Testis (tissue), 3 donors: ENCODE data around the gene CCDC167. TPM values are rescaled to one million over a fixed set of nuclear protein-coding genes. Genes with fewer than 3 reads are reported as not detected.

Source experiments
- DNase-seq: peaks from one replicate; pipeline ENCODE4 v3.0.0-alpha.2; 2019
- H3K27ac ChIP-seq, 2 donors: fragments of 200-600 bp; sonication (generic); one replicate each; pipeline ENCODE4 v1.5.1; 2019
- H3K27me3 ChIP-seq: fragments of 200-600 bp; sonication (generic); one replicate; pipeline ENCODE4 v1.5.1; 2019
- H3K36me3 ChIP-seq: fragments of 200-600 bp; sonication (generic); one replicate; pipeline ENCODE4 v1.5.1; 2017; ENCODE audit warnings: low read depth; ENCODE audit errors: missing control alignments
- H3K4me1 ChIP-seq: fragments of 200-600 bp; sonication (generic); one replicate; pipeline ENCODE4 v1.5.1; 2019
- H3K4me3 ChIP-seq, 2 donors: fragments of 200-600 bp; sonication (generic); one replicate each; pipeline ENCODE4 v1.5.1; 2017 to 2019
- H3K9me3 ChIP-seq: fragments of 200-600 bp; sonication (generic); one replicate; pipeline ENCODE4 v1.5.1; 2017
- CTCF ChIP-seq, 3 experiments: fragments of 450-650 bp in 2 of 3; fragments of 200-600 bp in 1 of 3; sonication (generic) in 1 of 3; IDR thresholded peaks; one replicate each; pipeline ENCODE4 v1.5.1; 2016 to 2019; ENCODE audit warnings: antibody characterized with exemption in 3 of 3, mild to moderate bottlenecking in 2 of 3, moderate library complexity in 1 of 3
- POLR2A ChIP-seq: fragments of 450-650 bp; IDR thresholded peaks from one replicate; pipeline ENCODE4 v1.6.1; 2017; ENCODE audit warnings: antibody characterized with exemption, mild to moderate bottlenecking, moderate library complexity
- WGBS, 2 donors: methylation state at CpG; one replicate each; pipeline ENCODE4 v1.1.5; 2018; 5-methylcytosine and 5-hydroxymethylcytosine counted together
- intact Hi-C: fragments of 100-400 bp; cut with DNase I; formaldehyde crosslinking; loops from one replicate; pipeline ENCODE4 v1.15.1; 2023; ENCODE audit warnings: low total_unique reads
- polyA plus RNA-seq: library from polyadenylated mRNA; stranded (reverse); fragments of 350-450 nt; fragmentation: Illumina TruSeq; extraction: RNeasy Lipid Tissue Mini Kit (QIAGEN cat#74804); gene quantifications from one replicate; pipeline ENCODE4 v1.2.3, GENCODE V29; 2014; ENCODE audit warnings: low read depth, low replicate concordance; ENCODE audit not compliant: insufficient read depth
- total RNA-seq, 2 donors: library from RNA; depleted of rRNA; stranded (reverse); fragments of >200 nt; gene quantifications; one replicate each; pipeline ENCODE4 v1.2.3, GENCODE V29; 2016

CCDC167 gene
- total and polyA plus RNA-seq, 3 donors from 2014 or later, result 65.2 to 73.5 (median 65.4) TPM

DNA sequence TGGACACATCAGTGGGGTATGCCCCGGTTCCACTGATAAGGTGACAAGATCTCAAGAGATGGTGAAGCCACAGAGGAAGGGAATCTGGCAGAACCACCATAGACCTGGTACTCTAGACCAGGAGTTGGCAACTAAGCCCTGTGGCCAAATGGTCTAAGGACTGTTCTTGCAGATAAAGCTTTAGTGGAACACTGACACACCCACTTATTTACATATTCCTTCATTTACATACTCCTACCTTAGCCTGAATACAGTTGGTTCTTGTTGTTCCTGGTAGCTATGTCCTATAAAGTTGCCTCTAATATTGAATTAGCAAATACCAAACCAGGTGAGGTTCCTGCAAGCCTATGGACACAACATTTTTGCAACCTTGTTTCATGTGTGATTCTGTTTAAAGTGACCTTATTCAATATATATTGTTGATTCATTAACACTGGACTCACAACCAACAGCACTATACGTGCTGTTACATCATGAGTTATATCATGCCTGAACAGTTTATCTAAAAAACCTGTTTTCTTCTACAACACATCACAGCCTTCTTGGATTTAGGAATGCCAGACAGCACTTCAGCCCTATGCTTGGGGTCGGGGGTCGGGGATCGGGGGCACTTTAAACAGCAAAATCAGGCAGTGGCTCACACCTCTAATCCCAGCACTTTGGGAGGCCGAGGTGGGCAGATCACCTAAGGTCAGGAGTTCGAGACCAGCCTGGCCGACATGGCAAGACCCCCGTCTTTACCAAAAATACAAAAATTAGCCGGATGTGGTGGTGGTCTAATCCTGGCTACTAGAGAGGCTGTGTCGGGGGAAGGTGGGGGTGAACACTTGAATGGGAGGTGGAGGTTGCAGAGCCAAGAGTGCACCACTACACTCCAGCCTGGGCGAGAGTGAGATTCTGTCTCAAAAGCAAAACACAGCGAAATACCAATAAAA lies 2.5 kb downstream of the CCDC167 start:
- Histone ChIP-seq H3K27me3 (no peaks in the 10 kb centered on the region), H3K9me3 (no peaks in the 10 kb centered on the region), H3K4me3 (no peak overlapping the region), H3K36me3 (no peaks in the 10 kb centered on the region), H3K4me1 (peaks cover 10% of the 10 kb centered on the region), H3K27ac (no peak overlapping the region)
- no peak for DNase-seq
- 88 to 89% methylated on average over 13 of the region's 13 CpGs for WGBS, 2 donors
- intact Hi-C loops, result no loop called here
- TF ChIP-seq CTCF (IDR thresholded peaks at IDR 0.05), result no peak
- TF ChIP-seq POLR2A, result no peak

GRCh38 chr6:37495244-37495934 lies 4.3 kb downstream of the CCDC167 start:
- H3K9me3 ChIP-seq, result no peaks in the 10 kb centered on the region
- no peaks in the 10 kb centered on the region for H3K36me3 ChIP-seq
- 87 to 89% methylated on average over 4 of the region's 4 CpGs for WGBS, 2 donors
- intact Hi-C loops, result no loop called here
- no peak for DNase-seq
- TF ChIP-seq POLR2A, result no peak
- TF ChIP-seq CTCF (IDR thresholded peaks at IDR 0.05), result no peak
- H3K27me3 ChIP-seq, result no peaks in the 10 kb centered on the region
- no peak overlapping the region for H3K4me3 ChIP-seq
- peaks cover 19% of the 10 kb centered on the region for H3K4me1 ChIP-seq
- H3K27ac ChIP-seq, result no peak overlapping the region

DNA sequence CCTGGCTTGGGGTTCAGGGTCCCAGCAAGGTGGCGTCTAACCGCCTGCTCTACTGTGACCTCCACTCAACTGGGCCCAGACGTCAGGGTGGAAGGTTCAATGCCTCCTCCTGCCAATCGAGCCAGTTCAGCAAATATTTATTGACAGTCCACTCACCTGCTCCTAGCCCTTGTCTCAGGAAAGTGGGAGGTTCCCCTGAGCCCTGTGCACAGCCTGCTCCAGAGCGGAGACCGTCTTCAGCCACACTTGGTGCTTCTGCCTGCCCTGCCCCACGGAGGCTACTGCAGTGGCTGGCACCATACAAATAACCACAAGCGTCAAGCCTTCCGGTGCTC lies 6.1 kb downstream of the CCDC167 start:
- Histone ChIP-seq H3K36me3 (no peaks in the 10 kb centered on the region), H3K4me1 (peaks cover 23% of the 10 kb centered on the region), H3K27ac (no peak overlapping the region), H3K4me3 (no peak overlapping the region), H3K9me3 (no peaks in the 10 kb centered on the region), H3K27me3 (no peaks in the 10 kb centered on the region)
- intact Hi-C loops, result no loop called here
- TF ChIP-seq POLR2A (no peak), CTCF (IDR thresholded peaks at IDR 0.05) (no peak)
- WGBS, 2 donors, result 78 to 87% methylated on average over 5 to 9 of the region's 9 CpGs
- DNase-seq, result no peak

DNA sequence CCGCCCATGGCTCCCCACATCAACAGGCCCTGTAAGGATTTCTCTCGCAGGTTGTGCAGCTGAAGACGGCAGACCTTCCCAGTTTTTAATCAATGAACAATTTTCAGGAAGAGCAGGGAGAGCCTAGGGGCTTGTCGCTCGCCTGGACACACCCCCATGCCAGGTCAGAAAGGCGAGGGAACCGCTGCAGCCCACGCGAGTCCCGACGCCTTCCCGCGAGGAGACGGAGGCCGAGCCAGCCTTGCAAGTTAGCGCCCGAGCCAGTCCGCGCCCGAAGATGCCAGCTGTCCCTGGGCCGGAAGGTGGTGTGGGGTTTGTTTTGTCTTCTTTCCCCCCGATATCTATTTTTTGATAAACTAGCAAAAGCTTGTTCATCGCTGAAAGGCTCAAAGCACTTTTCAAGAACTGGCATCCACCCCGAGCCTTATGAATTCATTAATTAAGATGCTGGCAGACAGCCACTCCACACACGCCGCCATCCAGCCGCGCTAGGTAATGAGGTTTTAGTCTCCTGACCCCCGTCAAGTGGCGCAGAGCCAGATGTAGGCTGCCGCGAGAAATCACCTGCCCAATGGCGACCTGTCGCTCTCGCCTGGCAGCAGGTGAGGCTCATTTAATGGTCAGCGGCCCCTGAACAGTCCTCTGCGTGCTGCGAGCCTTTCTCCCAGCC lies 6.6 kb downstream of the CCDC167 start:
- TF ChIP-seq CTCF (IDR thresholded peaks at IDR 0.05) (no peak), POLR2A (no peak)
- intact Hi-C loops, result no loop called here
- Histone ChIP-seq H3K4me3 (no peak overlapping the region), H3K36me3 (no peaks in the 10 kb centered on the region), H3K27ac (no peak overlapping the region), H3K4me1 (peaks cover 25% of the 10 kb centered on the region), H3K9me3 (no peaks in the 10 kb centered on the region), H3K27me3 (no peaks in the 10 kb centered on the region)
- DNase-seq, result no peak
- 66 to 68% methylated on average over 33 to 38 of the region's 38 CpGs for WGBS, 2 donors
